ENCODE data around the gene NPEPPS.

Gene NPEPPS

GRCh38 chr17:47605011-47605410 lies 74.1 kb downstream of the NPEPPS start:
- peaks cover 29 to 70% (median 42%) of the 10 kb centered on the region in 5 donors for H3K36me3 ChIP-seq (ENCODE audit: control insufficient read depth in 5 of 5, insufficient read depth in 5 of 5, low read length in 5 of 5)

GRCh38 chr17:47607481-47607880 lies 76.6 kb downstream of the NPEPPS start:
- Histone ChIP-seq H3K4me3 (ENCODE audit: low read depth in 1 of 5, low read length in 5 of 5) (no peak overlapping the region), H3K27me3 (ENCODE audit: control insufficient read depth in 5 of 5, insufficient read depth in 4 of 5, low read length in 5 of 5) (no peaks in the 10 kb centered on the region), H3K9me3 (ENCODE audit: control insufficient read depth in 5 of 5, low read length in 5 of 5) (no peaks in the 10 kb centered on the region), H3K9ac (ENCODE audit: low read length in 5 of 5) (no peak overlapping the region), H3K36me3 (ENCODE audit: control insufficient read depth in 5 of 5, insufficient read depth in 5 of 5, low read length in 5 of 5) (peaks cover 15 to 58% (median 30%) of the 10 kb centered on the region in 5 donors), H3K27ac (ENCODE audit: low read depth, low read length) (no peak overlapping the region), H3K4me1 (ENCODE audit: control insufficient read depth in 5 of 5, insufficient read depth in 5 of 5, low read length in 5 of 5) (peaks cover 0 to 12% (median 4%) of the 10 kb centered on the region in 5 donors)

More at GRCh38 chr17:47605011-47605410, 74.1 kb downstream of the NPEPPS start:
- Histone ChIP-seq H3K27ac (ENCODE audit: low read depth, low read length) (no peak overlapping the region), H3K4me1 (ENCODE audit: control insufficient read depth in 5 of 5, insufficient read depth in 5 of 5, low read length in 5 of 5) (peaks cover 0 to 12% (median 4%) of the 10 kb centered on the region in 5 donors), H3K4me3 (ENCODE audit: low read depth in 1 of 5, low read length in 5 of 5) (no peak overlapping the region), H3K27me3 (ENCODE audit: control insufficient read depth in 5 of 5, insufficient read depth in 4 of 5, low read length in 5 of 5) (no peaks in the 10 kb centered on the region), H3K9ac (ENCODE audit: low read length in 5 of 5) (no peak overlapping the region), H3K9me3 (ENCODE audit: control insufficient read depth in 5 of 5, low read length in 5 of 5) (no peaks in the 10 kb centered on the region)

- no peak overlapping the region for H3K27ac ChIP-seq (ENCODE audit: low read depth, low read length)
- H3K36me3 ChIP-seq (ENCODE audit: control insufficient read depth in 5 of 5, insufficient read depth in 5 of 5, low read length in 5 of 5), result peaks cover 30 to 62% (median 40%) of the 10 kb centered on the region in 5 donors
- no peaks in the 10 kb centered on the region for H3K9me3 ChIP-seq (ENCODE audit: control insufficient read depth in 5 of 5, low read length in 5 of 5)
- H3K4me1 ChIP-seq (ENCODE audit: control insufficient read depth in 5 of 5, insufficient read depth in 5 of 5, low read length in 5 of 5), result no peaks in the 10 kb centered on the region
- no peaks in the 10 kb centered on the region for H3K27me3 ChIP-seq (ENCODE audit: control insufficient read depth in 5 of 5, insufficient read depth in 4 of 5, low read length in 5 of 5)
- H3K4me3 ChIP-seq (ENCODE audit: low read depth in 1 of 5, low read length in 5 of 5), result no peak overlapping the region
- no peak overlapping the region for H3K9ac ChIP-seq (ENCODE audit: low read length in 5 of 5)
These were observed 80.8 kb downstream of the NPEPPS start for GRCh38 chr17:47611372-47612350.

GRCh38 chr17:47615766-47616424 lies 85.0 kb downstream of the NPEPPS start:
- H3K27ac ChIP-seq (ENCODE audit: low read depth, low read length), result no peak overlapping the region
- H3K36me3 ChIP-seq (ENCODE audit: control insufficient read depth in 5 of 5, insufficient read depth in 5 of 5, low read length in 5 of 5), result peaks cover 35 to 73% (median 51%) of the 10 kb centered on the region in 5 donors
- H3K27me3 ChIP-seq (ENCODE audit: control insufficient read depth in 5 of 5, insufficient read depth in 4 of 5, low read length in 5 of 5), result no peaks in the 10 kb centered on the region
- no peaks in the 10 kb centered on the region for H3K4me1 ChIP-seq (ENCODE audit: control insufficient read depth in 5 of 5, insufficient read depth in 5 of 5, low read length in 5 of 5)
- no peak overlapping the region for H3K9ac ChIP-seq (ENCODE audit: low read length in 5 of 5)
- H3K4me3 ChIP-seq (ENCODE audit: low read depth in 1 of 5, low read length in 5 of 5), result no peak overlapping the region
- H3K9me3 ChIP-seq (ENCODE audit: control insufficient read depth in 5 of 5, low read length in 5 of 5), result no peaks in the 10 kb centered on the region

GRCh38 chr17:47618410-47618809 lies 87.5 kb downstream of the NPEPPS start:
- Histone ChIP-seq H3K27ac (ENCODE audit: low read depth, low read length) (no peak overlapping the region), H3K36me3 (ENCODE audit: control insufficient read depth in 5 of 5, insufficient read depth in 5 of 5, low read length in 5 of 5) (peaks cover 38 to 65% (median 52%) of the 10 kb centered on the region in 5 donors)

GRCh38 chr17:47620503-47621245 lies 89.8 kb downstream of the NPEPPS start:
- Histone ChIP-seq H3K9ac (ENCODE audit: low read length in 5 of 5) (no peak overlapping the region), H3K4me1 (ENCODE audit: control insufficient read depth in 5 of 5, insufficient read depth in 5 of 5, low read length in 5 of 5) (peaks cover 0 to 11% (median 5%) of the 10 kb centered on the region in 5 donors), H3K9me3 (ENCODE audit: control insufficient read depth in 5 of 5, low read length in 5 of 5) (no peaks in the 10 kb centered on the region), H3K36me3 (ENCODE audit: control insufficient read depth in 5 of 5, insufficient read depth in 5 of 5, low read length in 5 of 5) (peaks cover 27 to 53% (median 43%) of the 10 kb centered on the region in 5 donors), H3K27ac (ENCODE audit: low read depth, low read length) (no peak overlapping the region), H3K4me3 (ENCODE audit: low read depth in 1 of 5, low read length in 5 of 5) (no peak overlapping the region), H3K27me3 (ENCODE audit: control insufficient read depth in 5 of 5, insufficient read depth in 4 of 5, low read length in 5 of 5) (no peaks in the 10 kb centered on the region)

More at GRCh38 chr17:47618410-47618809, 87.5 kb downstream of the NPEPPS start:
- Histone ChIP-seq H3K9ac (ENCODE audit: low read length in 5 of 5) (no peak overlapping the region), H3K27me3 (ENCODE audit: control insufficient read depth in 5 of 5, insufficient read depth in 4 of 5, low read length in 5 of 5) (no peaks in the 10 kb centered on the region), H3K4me1 (ENCODE audit: control insufficient read depth in 5 of 5, insufficient read depth in 5 of 5, low read length in 5 of 5) (peaks cover 0 to 11% (median 5%) of the 10 kb centered on the region in 5 donors), H3K9me3 (ENCODE audit: control insufficient read depth in 5 of 5, low read length in 5 of 5) (no peaks in the 10 kb centered on the region), H3K4me3 (ENCODE audit: low read depth in 1 of 5, low read length in 5 of 5) (no peak overlapping the region)

GRCh38 chr17:47621293-47622179 lies 90.6 kb downstream of the NPEPPS start:
- H3K4me1 ChIP-seq (ENCODE audit: control insufficient read depth in 5 of 5, insufficient read depth in 5 of 5, low read length in 5 of 5), result peaks cover 0 to 11% (median 5%) of the 10 kb centered on the region in 5 donors
- H3K9me3 ChIP-seq (ENCODE audit: control insufficient read depth in 5 of 5, low read length in 5 of 5), result no peaks in the 10 kb centered on the region
- H3K27ac ChIP-seq (ENCODE audit: low read depth, low read length), result peak overlapping the region; percentile 16
- H3K27me3 ChIP-seq (ENCODE audit: control insufficient read depth in 5 of 5, insufficient read depth in 4 of 5, low read length in 5 of 5), result no peaks in the 10 kb centered on the region
- H3K4me3 ChIP-seq (ENCODE audit: low read depth in 1 of 5, low read length in 5 of 5), result no peak overlapping the region
- H3K9ac ChIP-seq (ENCODE audit: low read length in 5 of 5), result no peak overlapping the region
- H3K36me3 ChIP-seq (ENCODE audit: control insufficient read depth in 5 of 5, insufficient read depth in 5 of 5, low read length in 5 of 5), result peaks cover 27 to 52% (median 43%) of the 10 kb centered on the region in 5 donors

- Histone ChIP-seq H3K27ac (ENCODE audit: low read depth, low read length) (no peak overlapping the region), H3K4me3 (ENCODE audit: low read depth in 1 of 5, low read length in 5 of 5) (no peak overlapping the region), H3K9me3 (ENCODE audit: control insufficient read depth in 5 of 5, low read length in 5 of 5) (no peaks in the 10 kb centered on the region), H3K27me3 (ENCODE audit: control insufficient read depth in 5 of 5, insufficient read depth in 4 of 5, low read length in 5 of 5) (no peaks in the 10 kb centered on the region), H3K4me1 (ENCODE audit: control insufficient read depth in 5 of 5, insufficient read depth in 5 of 5, low read length in 5 of 5) (peaks cover 0 to 11% (median 5%) of the 10 kb centered on the region in 5 donors), H3K36me3 (ENCODE audit: control insufficient read depth in 5 of 5, insufficient read depth in 5 of 5, low read length in 5 of 5) (peaks cover 27 to 51% (median 40%) of the 10 kb centered on the region in 5 donors), H3K9ac (ENCODE audit: low read length in 5 of 5) (no peak overlapping the region)
These were observed 91.3 kb downstream of the NPEPPS start for GRCh38 chr17:47622180-47622549.

GRCh38 chr17:47624727-47625068 lies 93.8 kb downstream of the NPEPPS start:
- peaks cover 14 to 30% (median 23%) of the 10 kb centered on the region in 5 donors for H3K36me3 ChIP-seq (ENCODE audit: control insufficient read depth in 5 of 5, insufficient read depth in 5 of 5, low read length in 5 of 5)
- no peaks in the 10 kb centered on the region for H3K9me3 ChIP-seq (ENCODE audit: control insufficient read depth in 5 of 5, low read length in 5 of 5)
- peaks cover 0 to 11% (median 5%) of the 10 kb centered on the region in 5 donors for H3K4me1 ChIP-seq (ENCODE audit: control insufficient read depth in 5 of 5, insufficient read depth in 5 of 5, low read length in 5 of 5)
- H3K27ac ChIP-seq (ENCODE audit: low read depth, low read length), result no peak overlapping the region
- no peak overlapping the region for H3K9ac ChIP-seq (ENCODE audit: low read length in 5 of 5)
- H3K4me3 ChIP-seq (ENCODE audit: low read depth in 1 of 5, low read length in 5 of 5), result no peak overlapping the region
- no peaks in the 10 kb centered on the region for H3K27me3 ChIP-seq (ENCODE audit: control insufficient read depth in 5 of 5, insufficient read depth in 4 of 5, low read length in 5 of 5)
